Astrocyte (in vitro differentiated cells and primary cell): ENCODE measurements around the gene AFF3. TPM values are rescaled to one million over a fixed set of nuclear protein-coding genes. Genes with fewer than 3 reads are reported as not detected.
A peak's percentile ranks its signal among the peaks of the same experiment; 100 is the strongest.

Experiments
- DNase-seq: peaks from one replicate; pipeline ENCODE4 v3.0.0-alpha.2; 2010; ENCODE audit warnings: low read depth
- FAIRE-seq: peaks from 2 replicates; lab custom pipeline; 2011; peaks lifted over from hg19 to GRCh38; lab: Jason Lieb, UNC
- H2AFZ ChIP-seq: 2 replicates; pipeline ENCODE4 v1.6.0; 2012; ENCODE audit warnings: low read depth, low read length, inconsistent platforms
- H3K27ac ChIP-seq: 2 replicates; pipeline ENCODE4 v1.5.1; 2011; ENCODE audit warnings: low read depth, low read length, inconsistent platforms
- H3K27me3 ChIP-seq: 2 replicates; pipeline ENCODE4 v1.6.0; 2011; ENCODE audit warnings: low read length, inconsistent platforms; ENCODE audit not compliant: insufficient read depth
- H3K36me3 ChIP-seq: 2 replicates; pipeline ENCODE4 v1.5.1; 2011; ENCODE audit warnings: low read length, inconsistent platforms; ENCODE audit not compliant: insufficient read depth
- H3K4me1 ChIP-seq: 2 replicates; pipeline ENCODE4 v1.5.1; 2011; ENCODE audit warnings: low read length, inconsistent platforms; ENCODE audit not compliant: insufficient read depth
- H3K4me2 ChIP-seq: 2 replicates; pipeline ENCODE4 v1.6.0; 2012; ENCODE audit warnings: low read length, inconsistent platforms
- H3K4me3 ChIP-seq: 2 replicates; pipeline ENCODE4 v1.5.1; 2011; ENCODE audit warnings: low read depth, mild to moderate bottlenecking, low read length, inconsistent platforms; ENCODE audit not compliant: insufficient read depth
- H3K79me2 ChIP-seq: 2 replicates; pipeline ENCODE4 v1.6.0; 2012; ENCODE audit warnings: mild to moderate bottlenecking, low read length, inconsistent platforms; ENCODE audit not compliant: insufficient read depth
- H3K9ac ChIP-seq: 2 replicates; pipeline ENCODE4 v1.6.0; 2012; ENCODE audit warnings: mild to moderate bottlenecking, low read length, inconsistent platforms
- H3K9me3 ChIP-seq: 2 replicates; pipeline ENCODE4 v1.5.1; 2012; ENCODE audit warnings: low read depth, mild to moderate bottlenecking, low read length, inconsistent platforms; ENCODE audit not compliant: insufficient read depth
- H4K20me1 ChIP-seq: 2 replicates; pipeline ENCODE4 v1.6.0; 2012; ENCODE audit warnings: low read length, inconsistent platforms; ENCODE audit not compliant: insufficient read depth
- H3K27ac Mint-ChIP-seq: one replicate; pipeline ENCODE4 v1.8.0; 2021; ENCODE audit warnings: mild to moderate bottlenecking, mixed read lengths; ENCODE audit not compliant: unreplicated experiment
- H3K27me3 Mint-ChIP-seq: one replicate; pipeline ENCODE4 v1.8.0; 2021; ENCODE audit warnings: low read depth, mixed read lengths; ENCODE audit not compliant: unreplicated experiment
- H3K36me3 Mint-ChIP-seq: one replicate; pipeline ENCODE4 v1.8.0; 2021; ENCODE audit warnings: low read depth, mixed read lengths; ENCODE audit not compliant: unreplicated experiment
- H3K4me1 Mint-ChIP-seq: one replicate; pipeline ENCODE4 v1.8.0; 2021; ENCODE audit warnings: low read depth, mixed read lengths; ENCODE audit not compliant: unreplicated experiment
- H3K4me3 Mint-ChIP-seq: one replicate; pipeline ENCODE4 v1.8.0; 2021; ENCODE audit warnings: mild to moderate bottlenecking, moderate library complexity, mixed read lengths; ENCODE audit not compliant: unreplicated experiment
- H3K9me3 Mint-ChIP-seq: one replicate; pipeline ENCODE4 v1.8.0; 2021; ENCODE audit warnings: mild to moderate bottlenecking, mixed read lengths; ENCODE audit not compliant: unreplicated experiment
- CTCF ChIP-seq: IDR thresholded peaks from 2 replicates; pipeline ENCODE4 v1.5.1; 2011; ENCODE audit warnings: low read depth, mild to moderate bottlenecking, inconsistent platforms, low read length, moderate library complexity; ENCODE audit not compliant: insufficient read depth
- EZH2 ChIP-seq: IDR thresholded peaks from 2 replicates; pipeline ENCODE4 v1.6.1; 2012; ENCODE audit warnings: mild to moderate bottlenecking, low read length, inconsistent platforms; ENCODE audit not compliant: insufficient read depth
- total RNA-seq: library from RNA; stranded (reverse); gene quantifications from 2 replicates; pipeline ENCODE4 v1.2.1, GENCODE V29; 2021

AFF3 gene
- total RNA-seq, 1 donor from 2014 or later, result 14.7 TPM

- no peak overlapping the region for H3K27ac Mint-ChIP-seq
Observed at GRCh38 chr2:99561804-99562203, 580.6 kb downstream of the AFF3 start.

GRCh38 chr2:99559075-99559662 is 583.2 kb downstream of the AFF3 start:
- DNase-seq (peak; percentile 30), FAIRE-seq (peak; percentile 23)
- Histone ChIP-seq H3K4me3 (no peak overlapping the region), H4K20me1 (no peaks in the 10 kb centered on the region), H3K27me3 (no peaks in the 10 kb centered on the region), H3K4me2 (no peak overlapping the region), H3K27ac (no peak overlapping the region), H3K79me2 (no peaks in the 10 kb centered on the region), H3K4me1 (no peaks in the 10 kb centered on the region), H3K9ac (no peak overlapping the region), H2AFZ (no peak overlapping the region), H3K36me3 (no peaks in the 10 kb centered on the region), H3K9me3 (no peaks in the 10 kb centered on the region)
- H3K27ac Mint-ChIP-seq, result no peak overlapping the region
- no peak overlapping the region for H3K4me3 Mint-ChIP-seq
- H3K27me3 Mint-ChIP-seq, result peaks cover 14% of the 10 kb centered on the region
- H3K4me1 Mint-ChIP-seq, result peaks cover 3% of the 10 kb centered on the region
- no peaks in the 10 kb centered on the region for H3K36me3 Mint-ChIP-seq
- peak; percentile 95 for TF ChIP-seq CTCF
- TF ChIP-seq EZH2, result no peak
- H3K9me3 Mint-ChIP-seq, result no peaks in the 10 kb centered on the region

More at GRCh38 chr2:99561804-99562203, 580.6 kb downstream of the AFF3 start:
- peaks cover 8% of the 10 kb centered on the region for H3K27me3 Mint-ChIP-seq
- Histone ChIP-seq H3K27me3 (no peaks in the 10 kb centered on the region), H3K9ac (no peak overlapping the region), H2AFZ (no peak overlapping the region), H3K36me3 (no peaks in the 10 kb centered on the region), H4K20me1 (no peaks in the 10 kb centered on the region), H3K79me2 (no peaks in the 10 kb centered on the region), H3K9me3 (no peaks in the 10 kb centered on the region), H3K27ac (no peak overlapping the region), H3K4me2 (no peak overlapping the region), H3K4me1 (no peaks in the 10 kb centered on the region), H3K4me3 (no peak overlapping the region)
- H3K9me3 Mint-ChIP-seq, result no peaks in the 10 kb centered on the region
- no peak overlapping the region for H3K4me3 Mint-ChIP-seq
- FAIRE-seq (no peak), DNase-seq (no peak)
- TF ChIP-seq CTCF (no peak), EZH2 (no peak)
- peaks cover 6% of the 10 kb centered on the region for H3K36me3 Mint-ChIP-seq
- H3K4me1 Mint-ChIP-seq, result peaks cover 8% of the 10 kb centered on the region

- H3K79me2 ChIP-seq, result no peaks in the 10 kb centered on the region
- Mint-ChIP-seq H3K27me3 (peaks cover 14% of the 10 kb centered on the region), H3K4me1 (no peaks in the 10 kb centered on the region), H3K9me3 (no peaks in the 10 kb centered on the region), H3K27ac (no peak overlapping the region), H3K36me3 (peaks cover 16% of the 10 kb centered on the region), H3K4me3 (no peak overlapping the region)
- H3K9ac ChIP-seq, result no peak overlapping the region
- H4K20me1 ChIP-seq, result no peaks in the 10 kb centered on the region
- no peak overlapping the region for H3K27ac ChIP-seq
- H3K4me2 ChIP-seq, result no peak overlapping the region
- peaks cover 10% of the 10 kb centered on the region for H3K36me3 ChIP-seq
- FAIRE-seq, result no peak
- no peak overlapping the region for H2AFZ ChIP-seq
- no peaks in the 10 kb centered on the region for H3K4me1 ChIP-seq
- DNase-seq, result no peak
- TF ChIP-seq EZH2, result no peak
- TF ChIP-seq CTCF, result no peak
- H3K4me3 ChIP-seq, result no peak overlapping the region
- H3K9me3 ChIP-seq, result no peaks in the 10 kb centered on the region
- no peaks in the 10 kb centered on the region for H3K27me3 ChIP-seq
Observed at GRCh38 chr2:99555404-99555803, 587.0 kb downstream of the AFF3 start.
